ENCODE results near the gene ARMH3. TPM values are rescaled to one million over a fixed set of nuclear protein-coding genes. Genes with fewer than 3 reads are reported as not detected.

Gene ARMH3
- total RNA-seq, 1 donor from 2014 or later = 48.1 TPM

- H3K4me1 Mint-ChIP-seq (ENCODE audit: low read depth, unreplicated experiment) = peaks cover 23% of the 10 kb centered on the region
- TF ChIP-seq CTCF (IDR thresholded peaks at IDR 0.05; ENCODE audit: partially characterized antibody, unreplicated experiment) = no peak
- H3K27ac Mint-ChIP-seq (ENCODE audit: unreplicated experiment) = peak overlapping the region; percentile 55
- H3K27me3 Mint-ChIP-seq (ENCODE audit: unreplicated experiment) = peaks cover 12% of the 10 kb centered on the region
- H3K4me3 Mint-ChIP-seq (ENCODE audit: unreplicated experiment) = peak overlapping the region; percentile 38
- H3K9me3 Mint-ChIP-seq (ENCODE audit: unreplicated experiment) = peaks cover 3% of the 10 kb centered on the region
- no peak for DNase-seq
- peaks cover 5% of the 10 kb centered on the region for H3K36me3 Mint-ChIP-seq (ENCODE audit: unreplicated experiment)
Observed at GRCh38 chr10:101828766-101829551, 227.0 kb downstream of the ARMH3 start.

- peaks cover 12% of the 10 kb centered on the region for H3K27me3 Mint-ChIP-seq (ENCODE audit: unreplicated experiment)
- DNase-seq = no peak
- no peak overlapping the region for H3K27ac Mint-ChIP-seq (ENCODE audit: unreplicated experiment)
- peaks cover 5% of the 10 kb centered on the region for H3K36me3 Mint-ChIP-seq (ENCODE audit: unreplicated experiment)
- H3K4me3 Mint-ChIP-seq (ENCODE audit: unreplicated experiment) = no peak overlapping the region
- peaks cover 3% of the 10 kb centered on the region for H3K9me3 Mint-ChIP-seq (ENCODE audit: unreplicated experiment)
- peaks cover 18% of the 10 kb centered on the region for H3K4me1 Mint-ChIP-seq (ENCODE audit: low read depth, unreplicated experiment)
- TF ChIP-seq CTCF (IDR thresholded peaks at IDR 0.05; ENCODE audit: partially characterized antibody, unreplicated experiment) = no peak
Observed at GRCh38 chr10:101827919-101828600, 227.9 kb downstream of the ARMH3 start.

- H3K36me3 Mint-ChIP-seq (ENCODE audit: unreplicated experiment) = peaks cover 5% of the 10 kb centered on the region
- TF ChIP-seq CTCF (IDR thresholded peaks at IDR 0.05; ENCODE audit: partially characterized antibody, unreplicated experiment) = no peak
- peak overlapping the region; percentile 26 for H3K4me3 Mint-ChIP-seq (ENCODE audit: unreplicated experiment)
Observed at GRCh38 chr10:101826852-101827434, 229.0 kb downstream of the ARMH3 start.

GRCh38 chr10:101824736-101825135 is 231.2 kb downstream of the ARMH3 start:
- H3K36me3 Mint-ChIP-seq (ENCODE audit: unreplicated experiment) = peaks cover 5% of the 10 kb centered on the region
- peaks cover 4% of the 10 kb centered on the region for H3K27me3 Mint-ChIP-seq (ENCODE audit: unreplicated experiment)
- H3K9me3 Mint-ChIP-seq (ENCODE audit: unreplicated experiment) = peaks cover 2% of the 10 kb centered on the region
- peaks cover under 1% of the 10 kb centered on the region for H3K4me1 Mint-ChIP-seq (ENCODE audit: low read depth, unreplicated experiment)
- no peak for DNase-seq
- no peak overlapping the region for H3K27ac Mint-ChIP-seq (ENCODE audit: unreplicated experiment)
- no peak for TF ChIP-seq CTCF (IDR thresholded peaks at IDR 0.05; ENCODE audit: partially characterized antibody, unreplicated experiment)
- H3K4me3 Mint-ChIP-seq (ENCODE audit: unreplicated experiment) = no peak overlapping the region

More at GRCh38 chr10:101826852-101827434, 229.0 kb downstream of the ARMH3 start:
- Mint-ChIP-seq H3K27ac (ENCODE audit: unreplicated experiment) (no peak overlapping the region), H3K4me1 (ENCODE audit: low read depth, unreplicated experiment) (peaks cover 14% of the 10 kb centered on the region), H3K27me3 (ENCODE audit: unreplicated experiment) (peaks cover 10% of the 10 kb centered on the region), H3K9me3 (ENCODE audit: unreplicated experiment) (peaks cover 5% of the 10 kb centered on the region)
- no peak for DNase-seq
